Glutamatergic neuron (in vitro differentiated cells): ENCODE measurements around the gene TMEM53. TPM values are rescaled to one million over a fixed set of nuclear protein-coding genes. Genes with fewer than 3 reads are reported as not detected.
A peak's percentile ranks its signal among the peaks of the same experiment; 100 is the strongest.

Source experiments
- DNase-seq: peaks from one replicate; pipeline ENCODE4 v3.0.0; 2022
- H3K27ac Mint-ChIP-seq: one replicate; pipeline ENCODE4 v1.8.0; 2020; ENCODE audit warnings: mild to moderate bottlenecking, mixed read lengths, inconsistent platforms; ENCODE audit not compliant: unreplicated experiment
- H3K27me3 Mint-ChIP-seq: one replicate; pipeline ENCODE4 v1.8.0; 2020; ENCODE audit warnings: mild to moderate bottlenecking, moderate library complexity, mixed read lengths, inconsistent platforms; ENCODE audit not compliant: unreplicated experiment
- H3K36me3 Mint-ChIP-seq: one replicate; pipeline ENCODE4 v1.8.0; 2020; ENCODE audit warnings: mild to moderate bottlenecking, mixed read lengths, inconsistent platforms; ENCODE audit not compliant: unreplicated experiment
- H3K4me1 Mint-ChIP-seq: one replicate; pipeline ENCODE4 v1.8.0; 2020; ENCODE audit warnings: mild to moderate bottlenecking, low read depth, mixed read lengths, inconsistent platforms; ENCODE audit not compliant: unreplicated experiment
- H3K4me3 Mint-ChIP-seq: one replicate; pipeline ENCODE4 v1.8.0; 2020; ENCODE audit warnings: mild to moderate bottlenecking, mixed read lengths, inconsistent platforms; ENCODE audit not compliant: unreplicated experiment
- H3K9me3 Mint-ChIP-seq: one replicate; pipeline ENCODE4 v1.8.0; 2020; ENCODE audit warnings: mild to moderate bottlenecking, moderate library complexity, mixed read lengths, inconsistent platforms; ENCODE audit not compliant: unreplicated experiment
- CTCF ChIP-seq: fragments of 200-600 bp; sonication (generic); IDR thresholded peaks from one replicate; pipeline ENCODE4 v1.5.0; 2021; ENCODE audit not compliant: partially characterized antibody, unreplicated experiment
- total RNA-seq: library from RNA; stranded (reverse); fragmentation: NEBNext Ultra II Directional; extraction: Animal tissue kit (Norgen Biotek cat#: 25700); gene quantifications from one replicate; pipeline ENCODE4 v1.2.1, GENCODE V29; 2021; ENCODE audit not compliant: unreplicated experiment

The TMEM53 gene
- total RNA-seq, 1 donor from 2014 or later, result 10.1 TPM

DNA sequence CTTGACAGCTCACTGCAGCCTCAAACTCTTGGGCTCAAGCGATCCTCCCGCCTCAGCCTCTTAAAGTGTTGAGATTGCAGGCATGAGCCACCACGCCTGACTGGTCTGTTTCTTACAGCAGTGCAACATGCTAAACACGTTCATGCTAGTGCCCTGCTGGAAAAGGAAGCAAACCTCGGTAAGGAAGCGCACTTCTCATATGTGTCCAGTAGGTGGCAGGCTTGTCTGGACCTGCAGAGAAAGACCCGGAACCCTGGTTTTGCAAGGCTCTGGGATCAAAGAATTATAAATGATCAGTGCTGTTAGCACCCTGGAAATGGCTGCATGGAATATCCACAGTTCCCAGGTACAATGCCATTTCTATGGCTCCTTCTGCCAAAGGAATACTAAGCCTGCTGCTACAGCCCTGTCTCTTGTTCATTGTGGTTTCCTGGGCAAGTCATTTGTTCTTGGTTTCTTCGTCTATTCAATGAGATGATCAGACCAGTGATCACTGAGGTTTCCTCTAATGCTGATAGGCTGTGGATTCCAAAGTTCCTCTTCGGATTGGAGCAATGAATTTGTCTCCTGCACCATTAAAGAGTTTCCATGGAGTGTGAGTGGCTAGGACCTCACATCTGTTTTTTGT is 40.8 kb upstream of the TMEM53 start:
- peaks cover 4% of the 10 kb centered on the region for H3K27me3 Mint-ChIP-seq
- TF ChIP-seq CTCF, result peak; percentile 97
- peak; percentile 65 for DNase-seq
- no peak overlapping the region for H3K27ac Mint-ChIP-seq
- H3K4me3 Mint-ChIP-seq, result no peak overlapping the region
- H3K4me1 Mint-ChIP-seq, result no peaks in the 10 kb centered on the region
- no peaks in the 10 kb centered on the region for H3K9me3 Mint-ChIP-seq
- H3K36me3 Mint-ChIP-seq, result no peaks in the 10 kb centered on the region

- H3K4me3 Mint-ChIP-seq, result no peak overlapping the region
- H3K27ac Mint-ChIP-seq, result no peak overlapping the region
- no peak for DNase-seq
- no peaks in the 10 kb centered on the region for H3K4me1 Mint-ChIP-seq
- H3K9me3 Mint-ChIP-seq, result no peaks in the 10 kb centered on the region
- H3K27me3 Mint-ChIP-seq, result peaks cover 4% of the 10 kb centered on the region
- no peak for TF ChIP-seq CTCF
- no peaks in the 10 kb centered on the region for H3K36me3 Mint-ChIP-seq
These were observed 40.3 kb upstream of the TMEM53 start for GRCh38 chr1:44714532-44714931.

DNA sequence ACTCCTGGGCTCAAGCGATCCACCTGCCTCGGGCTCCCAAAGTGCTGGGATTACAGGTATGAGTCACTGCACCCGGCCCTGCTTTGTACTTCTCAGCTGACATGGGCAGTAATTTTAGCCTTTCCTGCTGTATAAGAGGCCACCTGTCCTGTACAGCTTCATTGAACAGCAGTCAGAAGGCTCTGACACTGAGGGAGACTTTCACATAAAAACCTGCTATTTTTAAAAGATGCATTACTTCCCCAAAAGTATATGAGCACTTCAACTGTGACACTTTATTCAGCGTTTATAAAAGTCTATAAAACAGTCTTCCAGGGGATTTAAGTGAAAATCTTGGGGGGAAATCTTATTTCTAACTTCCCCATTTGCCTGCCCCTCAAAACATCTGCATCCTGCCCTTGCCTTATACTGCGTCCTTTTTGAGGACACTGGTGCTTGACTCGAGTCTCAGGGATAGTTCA is 39.1 kb upstream of the TMEM53 start:
- Mint-ChIP-seq H3K27ac (no peak overlapping the region), H3K4me1 (no peaks in the 10 kb centered on the region), H3K36me3 (peaks cover 7% of the 10 kb centered on the region), H3K9me3 (peaks cover 3% of the 10 kb centered on the region), H3K4me3 (no peak overlapping the region), H3K27me3 (peaks cover 4% of the 10 kb centered on the region)
- no peak for DNase-seq
- no peak for TF ChIP-seq CTCF

DNA sequence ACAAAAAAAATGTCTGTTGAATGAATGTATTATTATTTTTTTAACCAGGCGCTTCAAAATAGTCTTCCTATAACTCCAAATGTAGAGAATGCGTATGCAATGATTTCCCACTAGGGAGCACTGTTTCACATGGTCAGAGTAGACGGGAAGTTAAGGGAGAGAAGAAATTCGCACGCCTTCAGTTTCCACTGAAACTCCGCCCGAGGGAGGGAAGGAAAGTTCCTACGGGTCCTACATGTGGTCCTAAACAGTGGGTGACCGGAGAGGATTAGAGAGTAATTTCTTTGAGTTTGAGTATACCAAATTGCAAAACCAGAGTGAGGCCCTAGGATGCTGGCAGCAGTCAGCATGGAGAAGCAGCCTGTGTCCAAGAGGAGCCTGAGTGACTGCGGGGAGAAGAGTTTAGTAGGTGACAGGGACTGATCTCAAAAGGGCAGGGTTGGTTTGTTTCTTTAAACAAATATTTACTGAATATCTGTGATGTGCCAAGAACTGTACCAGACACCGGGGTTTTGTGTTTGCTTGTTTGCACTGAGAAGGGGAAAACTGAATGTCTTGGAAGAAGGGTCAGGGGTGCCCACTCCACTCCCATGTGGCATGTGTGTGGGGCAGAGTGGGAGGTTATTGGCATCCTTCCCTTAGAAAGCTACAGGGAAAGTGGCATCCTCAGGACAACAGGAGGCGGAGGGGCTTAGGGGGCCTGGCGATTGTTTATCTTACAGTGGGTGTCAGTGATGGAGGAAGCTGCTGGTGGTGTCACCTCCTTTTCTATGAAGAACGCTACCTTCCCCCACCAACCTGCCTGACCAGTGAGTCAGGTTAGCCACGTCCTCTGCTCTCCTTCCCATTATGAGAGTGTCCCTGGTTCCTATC is 33.9 kb upstream of the TMEM53 start:
- Mint-ChIP-seq H3K4me3 (no peak overlapping the region), H3K36me3 (peaks cover 12% of the 10 kb centered on the region), H3K4me1 (no peaks in the 10 kb centered on the region), H3K9me3 (peaks cover 3% of the 10 kb centered on the region), H3K27me3 (peaks cover 4% of the 10 kb centered on the region), H3K27ac (no peak overlapping the region)
- TF ChIP-seq CTCF, result peak; percentile 41
- DNase-seq, result no peak
